CD4-positive, alpha-beta T cell treated with Interleukin-6 at 100 ng/mL for 8 hours (primary cell): ENCODE measurements around the gene NEK6.

Experiments used
- DNase-seq: peaks from one replicate; pipeline ENCODE4 v3.0.0-alpha.2; 2020; ENCODE audit warnings: mixed read lengths, low spot score

The NEK6 gene

GRCh38 chr9:124376329-124376728, 118.6 kb downstream of the NEK6 start:
- no peak for DNase-seq

- no peak for DNase-seq
Measured at GRCh38 chr9:124377551-124378406, 120.0 kb downstream of the NEK6 start.

GRCh38 chr9:124381170-124381945, 123.6 kb downstream of the NEK6 start:
- no peak for DNase-seq

GRCh38 chr9:124384210-124384609, 126.5 kb downstream of the NEK6 start:
- no peak for DNase-seq

GRCh38 chr9:124384846-124385245, 127.1 kb downstream of the NEK6 start:
- DNase-seq: no peak

- no peak for DNase-seq
Measured at GRCh38 chr9:124385623-124386022, 127.9 kb downstream of the NEK6 start.

- DNase-seq: no peak
Measured at GRCh38 chr9:124386201-124386600, 128.5 kb downstream of the NEK6 start.

- no peak for DNase-seq
Measured at GRCh38 chr9:124388275-124389048, 130.7 kb downstream of the NEK6 start.

GRCh38 chr9:124389146-124389939, 131.6 kb downstream of the NEK6 start:
- no peak for DNase-seq

- no peak for DNase-seq
Measured at GRCh38 chr9:124390794-124391658, 133.3 kb downstream of the NEK6 start.

- no peak for DNase-seq
Measured at GRCh38 chr9:124392254-124392870, 134.6 kb downstream of the NEK6 start.

GRCh38 chr9:124392871-124393460, 135.2 kb downstream of the NEK6 start:
- DNase-seq: no peak

- no peak for DNase-seq
Measured at GRCh38 chr9:124394167-124394566, 136.4 kb downstream of the NEK6 start.

GRCh38 chr9:124394596-124394995, 136.8 kb downstream of the NEK6 start:
- no peak for DNase-seq

GRCh38 chr9:124395826-124396225, 138.1 kb downstream of the NEK6 start:
- DNase-seq: no peak

- no peak for DNase-seq
Measured at GRCh38 chr9:124398191-124398935, 140.6 kb downstream of the NEK6 start.

- DNase-seq: no peak
Measured at GRCh38 chr9:124399323-124399967, 141.7 kb downstream of the NEK6 start.
